ENCODE measurements around the gene ALDH4A1. TPM values are rescaled to one million over a fixed set of nuclear protein-coding genes. Genes with fewer than 3 reads are reported as not detected.

The ALDH4A1 gene
- total RNA-seq, 1 donor from 2014 or later = 21.8 TPM

DNA sequence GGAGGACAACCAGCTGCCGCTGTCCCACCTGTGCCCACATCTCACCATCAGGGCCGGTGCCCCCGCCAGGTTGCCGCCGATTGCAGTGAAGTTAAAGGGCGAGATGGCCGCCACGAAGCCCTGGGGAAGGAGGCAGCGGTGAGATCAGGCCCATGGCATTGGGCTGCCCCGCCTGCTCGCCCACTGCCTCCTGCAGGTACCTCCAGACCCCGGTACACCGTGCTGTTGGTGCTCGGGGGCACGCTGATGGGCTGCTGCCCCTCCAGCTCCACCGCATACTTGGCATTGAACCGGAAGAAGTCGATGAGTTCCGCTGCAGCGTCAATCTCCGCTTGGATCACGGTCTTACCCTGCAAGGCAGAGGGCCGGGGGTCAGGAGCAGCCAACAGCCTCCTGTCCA, 19.3 kb downstream of the ALDH4A1 start:
- no peaks in the 10 kb centered on the region for H3K79me2 ChIP-seq (ENCODE audit: low read depth)
- Mint-ChIP-seq H3K27me3 (ENCODE audit: insufficient read depth, low read depth) (peaks cover 2% of the 10 kb centered on the region), H3K4me1 (no peaks in the 10 kb centered on the region), H3K4me3 (no peak overlapping the region), H3K36me3 (no peaks in the 10 kb centered on the region), H3K27ac (no peak overlapping the region), H3K9me3 (no peaks in the 10 kb centered on the region)
- no peak overlapping the region for H3K9ac ChIP-seq
- no peak overlapping the region for H2AFZ ChIP-seq (replicated peaks)
- no peaks in the 10 kb centered on the region for H3K36me3 ChIP-seq
- H3K9me3 ChIP-seq (ENCODE audit: low read depth) = no peaks in the 10 kb centered on the region
- no peak overlapping the region for H3K4me2 ChIP-seq
- no peaks in the 10 kb centered on the region for H3K27me3 ChIP-seq
- peaks cover 3% of the 10 kb centered on the region for H3K4me1 ChIP-seq
- H3K27ac ChIP-seq = no peak overlapping the region
- H4K20me1 ChIP-seq (ENCODE audit: low read depth) = peaks cover 3% of the 10 kb centered on the region
- H3F3A ChIP-seq (ENCODE audit: low read depth) = no peaks in the 10 kb centered on the region
- H3K4me3 ChIP-seq = no peak overlapping the region
- TF ChIP-seq EZH2 (IDR thresholded peaks at IDR 0.05) (no peak), EZH2phosphoT487 (IDR thresholded peaks at IDR 0.05) (no peak)
- TF ChIP-seq, protein P1, sequence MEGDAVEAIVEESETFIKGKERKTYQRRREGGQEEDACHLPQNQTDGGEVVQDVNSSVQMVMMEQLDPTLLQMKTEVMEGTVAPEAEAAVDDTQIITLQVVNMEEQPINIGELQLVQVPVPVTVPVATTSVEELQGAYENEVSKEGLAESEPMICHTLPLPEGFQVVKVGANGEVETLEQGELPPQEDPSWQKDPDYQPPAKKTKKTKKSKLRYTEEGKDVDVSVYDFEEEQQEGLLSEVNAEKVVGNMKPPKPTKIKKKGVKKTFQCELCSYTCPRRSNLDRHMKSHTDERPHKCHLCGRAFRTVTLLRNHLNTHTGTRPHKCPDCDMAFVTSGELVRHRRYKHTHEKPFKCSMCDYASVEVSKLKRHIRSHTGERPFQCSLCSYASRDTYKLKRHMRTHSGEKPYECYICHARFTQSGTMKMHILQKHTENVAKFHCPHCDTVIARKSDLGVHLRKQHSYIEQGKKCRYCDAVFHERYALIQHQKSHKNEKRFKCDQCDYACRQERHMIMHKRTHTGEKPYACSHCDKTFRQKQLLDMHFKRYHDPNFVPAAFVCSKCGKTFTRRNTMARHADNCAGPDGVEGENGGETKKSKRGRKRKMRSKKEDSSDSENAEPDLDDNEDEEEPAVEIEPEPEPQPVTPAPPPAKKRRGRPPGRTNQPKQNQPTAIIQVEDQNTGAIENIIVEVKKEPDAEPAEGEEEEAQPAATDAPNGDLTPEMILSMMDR (IDR thresholded peaks at IDR 0.05) = no peak
- DNase-seq (ENCODE audit: low spot score) = no peak

DNA sequence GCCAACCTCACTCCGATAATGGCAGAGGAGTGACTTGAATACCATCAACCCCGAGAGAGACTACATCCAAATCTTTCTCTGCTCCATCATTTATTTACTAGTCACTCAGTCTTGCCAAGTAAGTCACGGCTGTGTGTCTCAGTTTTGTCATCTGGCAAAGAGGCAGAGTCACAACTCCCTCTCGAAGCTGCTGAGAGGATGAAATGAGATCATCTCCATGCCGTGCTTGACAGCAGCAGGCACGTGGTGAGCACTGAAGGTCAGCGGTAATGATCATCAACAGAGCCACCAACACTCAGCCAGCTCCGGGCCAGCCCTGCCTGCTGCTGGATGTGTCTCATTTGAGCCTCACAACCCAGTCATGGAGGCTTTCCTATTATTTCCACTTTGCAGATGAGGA, 19.9 kb downstream of the ALDH4A1 start:
- Histone ChIP-seq H3K9ac (no peak overlapping the region), H3K9me3 (ENCODE audit: low read depth) (no peaks in the 10 kb centered on the region), H2AFZ (replicated peaks) (no peak overlapping the region), H3K27ac (no peak overlapping the region), H3K4me2 (no peak overlapping the region), H3K79me2 (ENCODE audit: low read depth) (no peaks in the 10 kb centered on the region), H3K36me3 (no peaks in the 10 kb centered on the region), H3F3A (ENCODE audit: low read depth) (no peaks in the 10 kb centered on the region), H4K20me1 (ENCODE audit: low read depth) (peaks cover 3% of the 10 kb centered on the region), H3K27me3 (no peaks in the 10 kb centered on the region), H3K4me1 (peaks cover 3% of the 10 kb centered on the region), H3K4me3 (no peak overlapping the region)
- Mint-ChIP-seq H3K36me3 (no peaks in the 10 kb centered on the region), H3K27ac (no peak overlapping the region), H3K4me1 (no peaks in the 10 kb centered on the region), H3K9me3 (no peaks in the 10 kb centered on the region), H3K27me3 (ENCODE audit: insufficient read depth, low read depth) (peaks cover 2% of the 10 kb centered on the region), H3K4me3 (no peak overlapping the region)
- TF ChIP-seq, protein P1 (IDR thresholded peaks at IDR 0.05) = no peak
- TF ChIP-seq EZH2 (IDR thresholded peaks at IDR 0.05) (no peak), EZH2phosphoT487 (IDR thresholded peaks at IDR 0.05) (no peak)
- DNase-seq (ENCODE audit: low spot score) = no peak

DNA sequence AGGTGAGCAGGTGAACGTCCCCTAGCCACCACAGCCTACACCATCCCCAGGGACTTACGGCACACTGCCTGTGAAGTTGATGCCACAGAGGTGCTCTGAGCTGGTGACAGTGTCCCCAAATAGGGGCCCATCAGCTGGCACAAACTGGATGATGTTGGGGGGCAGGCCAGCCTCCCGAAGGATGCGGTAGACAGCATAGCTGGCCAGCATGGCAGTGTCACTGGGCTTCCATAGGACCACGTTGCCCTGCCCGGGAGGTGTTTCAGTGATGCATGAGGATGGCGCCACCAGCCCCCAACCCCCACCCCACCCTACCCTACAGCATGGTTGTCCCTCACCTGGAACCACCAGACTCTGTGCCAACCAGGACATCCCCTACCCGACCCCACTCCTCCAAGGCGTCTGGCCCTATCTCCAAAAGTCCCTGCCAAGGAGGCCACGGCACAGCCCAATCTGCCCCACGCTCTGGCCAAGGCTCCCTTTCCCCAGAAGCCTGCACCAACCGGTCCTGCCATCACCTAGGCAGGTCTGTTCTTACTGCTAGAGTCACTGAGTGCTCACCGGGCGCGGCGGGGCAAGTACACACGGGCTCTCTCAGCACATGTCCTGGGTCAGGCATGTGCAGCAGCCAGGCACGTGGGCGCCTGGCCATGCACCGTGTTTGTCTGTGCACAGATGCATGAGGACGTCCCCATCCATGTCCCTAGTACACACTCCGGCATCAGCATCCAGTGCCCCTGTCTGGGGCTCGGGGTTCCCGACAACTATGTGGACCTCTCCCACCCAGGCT, 20.5 kb downstream of the ALDH4A1 start:
- H3K79me2 ChIP-seq (ENCODE audit: low read depth) = no peaks in the 10 kb centered on the region
- H3K4me2 ChIP-seq = no peak overlapping the region
- peaks cover 3% of the 10 kb centered on the region for H4K20me1 ChIP-seq (ENCODE audit: low read depth)
- no peaks in the 10 kb centered on the region for H3K9me3 ChIP-seq (ENCODE audit: low read depth)
- H3K27ac Mint-ChIP-seq = no peak overlapping the region
- peaks cover 2% of the 10 kb centered on the region for H3K27me3 Mint-ChIP-seq (ENCODE audit: insufficient read depth, low read depth)
- no peaks in the 10 kb centered on the region for H3K9me3 Mint-ChIP-seq
- no peaks in the 10 kb centered on the region for H3K36me3 Mint-ChIP-seq
- H3K4me3 ChIP-seq = no peak overlapping the region
- H3K27me3 ChIP-seq = no peaks in the 10 kb centered on the region
- H3K4me3 Mint-ChIP-seq = no peak overlapping the region
- H3K36me3 ChIP-seq = no peaks in the 10 kb centered on the region
- H3K4me1 ChIP-seq = peaks cover 3% of the 10 kb centered on the region
- TF ChIP-seq, protein P1 (IDR thresholded peaks at IDR 0.05) = no peak
- no peak for TF ChIP-seq EZH2 (IDR thresholded peaks at IDR 0.05)
- no peak for TF ChIP-seq EZH2phosphoT487 (IDR thresholded peaks at IDR 0.05)
- no peak overlapping the region for H3K9ac ChIP-seq
- H3K27ac ChIP-seq = no peak overlapping the region
- no peak overlapping the region for H2AFZ ChIP-seq (replicated peaks)
- H3F3A ChIP-seq (ENCODE audit: low read depth) = no peaks in the 10 kb centered on the region
- no peak for DNase-seq (ENCODE audit: low spot score)
- no peaks in the 10 kb centered on the region for H3K4me1 Mint-ChIP-seq
